Stomach (tissue), 9 donors: Measurements from ENCODE around the gene LUZP2. TPM values are rescaled to one million over a fixed set of nuclear protein-coding genes. Genes with fewer than 3 reads are reported as not detected.

Experiments
- DNase-seq, 2 donors: peaks; one replicate each; pipeline versions ENCODE4 v3.0.0 to v3.0.0-alpha.2; 2013 to 2019
- H3K27ac ChIP-seq, 5 donors: fragments of 200-600 bp in 4 of 5; sonication (generic) in 4 of 5; one replicate each; pipeline ENCODE4 v1.5.1; 2013 to 2019; ENCODE audit warnings: mild to moderate bottlenecking in 1 of 5, moderate library complexity in 1 of 5
- H3K27me3 ChIP-seq, 3 donors: fragments of 200-600 bp; sonication (generic); one replicate each; pipeline ENCODE4 v1.5.1; 2017 to 2019; ENCODE audit warnings: mixed run types in 1 of 3
- H3K36me3 ChIP-seq, 4 donors: fragments of 200-600 bp; sonication (generic); 1 replicate in 3 of 4; 2 replicates in 1 of 4; pipeline ENCODE4 v1.5.1; 2016 to 2019
- H3K4me1 ChIP-seq, 4 donors: fragments of 200-600 bp; sonication (generic); one replicate each; pipeline ENCODE4 v1.5.1; 2016 to 2019
- H3K4me3 ChIP-seq, 4 donors: fragments of 200-600 bp; sonication (generic) in 3 of 4; one replicate each; pipeline ENCODE4 v1.5.1; 2016 to 2019; ENCODE audit warnings: mild to moderate bottlenecking in 1 of 4
- H3K9me3 ChIP-seq, 4 donors: fragments of 200-600 bp; sonication (generic); one replicate each; pipeline ENCODE4 v1.5.1; 2016 to 2019
- CTCF ChIP-seq, 7 experiments: fragments of 450-650 bp in 4 of 7; fragments of 200-600 bp in 3 of 7; sonication (generic) in 3 of 7; IDR thresholded peaks; one replicate each; pipeline ENCODE4 v1.5.1; 2016 to 2019; ENCODE audit warnings: antibody characterized with exemption in 7 of 7, control low read depth in 2 of 7, mild to moderate bottlenecking in 1 of 7
- EP300 ChIP-seq: sonication (generic); formaldehyde crosslinking; IDR thresholded peaks from one replicate; pipeline ENCODE4 v1.6.1; 2017; ENCODE audit warnings: antibody characterized with exemption
- POLR2A ChIP-seq, 4 donors: fragments of 450-650 bp; IDR thresholded peaks; one replicate each; pipeline ENCODE4 v1.6.1; 2016; ENCODE audit warnings: antibody characterized with exemption in 4 of 4, control low read depth in 2 of 4, mild to moderate bottlenecking in 1 of 4, moderate library complexity in 1 of 4
- POLR2AphosphoS5 ChIP-seq, 3 donors: sonication (generic); formaldehyde crosslinking; IDR thresholded peaks; one replicate each; pipeline ENCODE4 v1.6.1; 2016; ENCODE audit warnings: antibody characterized with exemption in 3 of 3
- WGBS, 5 donors: extraction: QIAGEN DNeasy Blood & Tissue Kit in 3 of 5; methylation state at CpG; one replicate each; pipeline versions ENCODE4 v1.1.5 to v1.1.7; 2013 to 2018; 5-methylcytosine and 5-hydroxymethylcytosine counted together
- intact Hi-C: fragments of 100-400 bp; cut with DNase I; formaldehyde crosslinking; loops from one replicate; pipeline ENCODE4 v1.15.1; 2023; ENCODE audit warnings: low total_unique reads
- polyA plus RNA-seq, 3 donors: library from polyadenylated mRNA; stranded (reverse); fragments of 200-250 nt; gene quantifications; one replicate each; pipeline ENCODE4 v1.2.3, GENCODE V29; 2013
- total RNA-seq, 5 donors: library from RNA; depleted of rRNA; stranded (reverse); fragments of >200 nt; gene quantifications; one replicate each; pipeline versions ENCODE4 v1.1.0 to v1.2.3, GENCODE V29; 2014 to 2016
- donor health status: healthy with polysubstance abuse.
- donor health status: Bipolar disorder and iron deficiency.
- donor health status: healthy.

LUZP2 gene
- total and polyA plus RNA-seq, 8 donors, result 0.06 to 6.8 (median 0.23) TPM; not detected in 4

GRCh38 chr11:24470431-24470830 lies 26.4 kb upstream of the LUZP2 start:
- TF ChIP-seq POLR2AphosphoS5 (IDR thresholded peaks at IDR 0.05) (no peak), POLR2A (IDR thresholded peaks at IDR 0.05) (no peak), CTCF (IDR thresholded peaks at IDR 0.05) (no peak), EP300 (no peak)
- DNase-seq, result no peak
- intact Hi-C loops, result no loop called here
- H3K4me1 ChIP-seq, result no peaks in the 10 kb centered on the region
- H3K27me3 ChIP-seq, result no peaks in the 10 kb centered on the region
- H3K36me3 ChIP-seq, result no peaks in the 10 kb centered on the region
- peaks cover 0 to 9% (median 5%) of the 10 kb centered on the region in 4 donors for H3K9me3 ChIP-seq
- no peak overlapping the region for H3K27ac ChIP-seq
- WGBS, 5 donors, result 94 to 100% (median 95%) methylated on average over 1 of the region's 1 CpG
- no peak overlapping the region for H3K4me3 ChIP-seq

GRCh38 chr11:24471084-24471483 lies 25.8 kb upstream of the LUZP2 start:
- Histone ChIP-seq H3K36me3 (no peaks in the 10 kb centered on the region), H3K27ac (no peak overlapping the region), H3K27me3 (no peaks in the 10 kb centered on the region), H3K4me3 (no peak overlapping the region), H3K4me1 (no peaks in the 10 kb centered on the region), H3K9me3 (peaks cover 0 to 11% (median 6%) of the 10 kb centered on the region in 4 donors)
- intact Hi-C loops, result no loop called here
- no peak for DNase-seq
- 20 to 79% (median 74%) methylated on average over 2 of the region's 2 CpGs for WGBS, 5 donors
- TF ChIP-seq CTCF (IDR thresholded peaks at IDR 0.05) (no peak), POLR2A (IDR thresholded peaks at IDR 0.05) (no peak), EP300 (no peak), POLR2AphosphoS5 (IDR thresholded peaks at IDR 0.05) (no peak)

GRCh38 chr11:24478718-24479117 lies 18.1 kb upstream of the LUZP2 start:
- intact Hi-C loops, result no loop called here
- Histone ChIP-seq H3K4me1 (no peaks in the 10 kb centered on the region), H3K27me3 (no peaks in the 10 kb centered on the region), H3K4me3 (no peak overlapping the region), H3K27ac (no peak overlapping the region), H3K9me3 (peaks cover 0 to 11% (median 6%) of the 10 kb centered on the region in 4 donors), H3K36me3 (no peaks in the 10 kb centered on the region)
- 66 to 93% (median 89%) methylated on average over 1 of the region's 1 CpG for WGBS, 5 donors
- no peak for TF ChIP-seq EP300
- no peak for DNase-seq

- Histone ChIP-seq H3K27me3 (no peaks in the 10 kb centered on the region), H3K9me3 (no peaks in the 10 kb centered on the region), H3K4me1 (no peaks in the 10 kb centered on the region), H3K4me3 (no peak overlapping the region), H3K27ac (no peak overlapping the region), H3K36me3 (no peaks in the 10 kb centered on the region)
- TF ChIP-seq EP300, result no peak
- TF ChIP-seq POLR2AphosphoS5 (IDR thresholded peaks at IDR 0.05), result no peak
- WGBS, 5 donors, result 67 to 80% (median 74%) methylated on average over 4 of the region's 4 CpGs
- intact Hi-C loops, result no loop called here
- DNase-seq, result no peak
Observed at GRCh38 chr11:24489477-24489876, 7.4 kb upstream of the LUZP2 start.

GRCh38 chr11:24496386-24496735 lies 492 bp upstream of the LUZP2 start:
- intact Hi-C loops, result no loop called here
- Histone ChIP-seq H3K27ac (no peak overlapping the region), H3K9me3 (no peaks in the 10 kb centered on the region), H3K27me3 (peaks cover 0 to 32% (median 15%) of the 10 kb centered on the region in 3 donors), H3K36me3 (no peaks in the 10 kb centered on the region), H3K4me1 (peaks cover 3 to 14% (median 10%) of the 10 kb centered on the region in 4 donors), H3K4me3 (peak overlapping the region; percentile 34 to 53 (median 44))
- WGBS, 5 donors, result 3 to 12% (median 5%) methylated on average over 14 of the region's 14 CpGs
- DNase-seq, result no peak
- TF ChIP-seq POLR2A (IDR thresholded peaks at IDR 0.05) (no peak), EP300 (no peak), CTCF (IDR thresholded peaks at IDR 0.05) (no peak)
